Measurements from ENCODE around the gene CCNJ.
"Not testable (repeated sequence)": the region's sequence is repeated elsewhere in the genome, so short reads cannot be mapped to it uniquely, and the experiment has no call there.

GRCh38 chr10:96047925-96048324, 4.5 kb downstream of the CCNJ start:
- TF ChIP-seq CTCF (conservative IDR thresholded peaks at IDR 0.05; ENCODE audit: low read depth, low read length); EZH2 (IDR thresholded peaks at IDR 0.05; ENCODE audit: low read length, unreplicated experiment); EZH2phosphoT487 (IDR thresholded peaks at IDR 0.05; ENCODE audit: borderline replicate concordance, low read length): not testable (repeated sequence)

Data from PC-3 (cell line).